GM12878 (cell line): ENCODE results near the gene NTRK3.

ENCODE experiments used
- BRCA1 ChIP-seq: IDR thresholded peaks from 2 replicates; pipeline ENCODE4 v1.6.1; 2011; ENCODE audit warnings: low read depth, low read length, improper control_type of control experiment
- CBFB ChIP-seq: IDR thresholded peaks from 2 replicates; pipeline ENCODE4 v1.6.1; 2016; ENCODE audit warnings: antibody characterized with exemption, low read depth
- FOXK2 ChIP-seq: fragments of 450-650 bp; IDR thresholded peaks from 2 replicates; pipeline ENCODE4 v1.6.1; 2017; ENCODE audit warnings: mild to moderate bottlenecking, moderate library complexity
- MEF2B ChIP-seq: fragments of 450-650 bp; IDR thresholded peaks from 2 replicates; pipeline ENCODE4 v1.6.1; 2018; ENCODE audit warnings: mild to moderate bottlenecking, moderate library complexity; ENCODE audit not compliant: partially characterized antibody, poor library complexity, severe bottlenecking
- POLR2A ChIP-seq: IDR thresholded peaks from 2 replicates; pipeline ENCODE4 v1.6.1; 2011; ENCODE audit warnings: low read depth, mild to moderate bottlenecking, low read length
- TBL1XR1 ChIP-seq: IDR thresholded peaks from 2 replicates; pipeline ENCODE4 v1.6.1; 2012; ENCODE audit warnings: low read depth, low read length, improper control_type of control experiment

DNA sequence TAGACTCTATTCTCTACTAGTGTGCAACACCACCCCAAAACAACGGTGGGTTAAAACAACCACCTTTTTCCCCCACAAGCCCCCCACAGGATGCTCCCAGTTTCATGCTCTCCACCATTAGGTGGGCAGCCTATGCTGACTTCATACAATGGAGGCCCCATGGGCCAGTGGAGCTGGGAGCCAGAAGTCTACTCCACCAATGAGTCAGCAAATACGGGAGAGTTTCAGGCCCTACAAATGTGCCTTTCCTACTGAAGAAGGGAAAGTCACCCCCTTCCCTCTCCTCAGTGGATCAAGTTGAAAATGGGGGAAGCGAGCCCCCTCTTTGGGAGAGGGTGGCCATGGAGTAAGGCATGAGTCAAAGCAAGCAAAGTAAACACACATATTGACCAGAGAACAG lies 278.6 kb downstream of the NTRK3 start:
- TF ChIP-seq POLR2A (no peak), FOXK2 (no peak), BRCA1 (no peak), TBL1XR1 (no peak), CBFB (no peak), MEF2B (no peak)
